Neural progenitor cell (in vitro differentiated cells): ENCODE data around the gene RAI1. TPM values are rescaled to one million over a fixed set of nuclear protein-coding genes. Genes with fewer than 3 reads are reported as not detected.

Experiments
- DNase-seq: peaks from one replicate; pipeline ENCODE4 v3.0.0-alpha.2; 2016; ENCODE audit warnings: low spot score
- H2AFZ ChIP-seq: fragments of 200-600 bp; sonication (generic); replicated peaks from 2 replicates; pipeline ENCODE4 v1.6.1; 2016; ENCODE audit warnings: antibody characterized with exemption
- H3F3A ChIP-seq: fragments of 200-600 bp; sonication (generic); 2 replicates; pipeline ENCODE4 v1.6.1; 2016; ENCODE audit warnings: antibody characterized with exemption, low read depth
- H3K27ac ChIP-seq: fragments of 200-600 bp; sonication (generic); 2 replicates; pipeline ENCODE4 v1.5.1; 2016; ENCODE audit warnings: mild to moderate bottlenecking
- H3K27me3 ChIP-seq: fragments of 200-600 bp; sonication (generic); 2 replicates; pipeline ENCODE4 v1.6.1; 2016; ENCODE audit warnings: mild to moderate bottlenecking, moderate library complexity
- H3K36me3 ChIP-seq: fragments of 200-600 bp; sonication (generic); 2 replicates; pipeline ENCODE4 v1.5.1; 2016
- H3K4me1 ChIP-seq: fragments of 200-600 bp; sonication (generic); 2 replicates; pipeline ENCODE4 v1.6.1; 2016; ENCODE audit warnings: mixed run types
- H3K4me2 ChIP-seq: fragments of 200-600 bp; sonication (generic); 2 replicates; pipeline ENCODE4 v1.6.1; 2016
- H3K4me3 ChIP-seq: fragments of 200-600 bp; sonication (generic); 2 replicates; pipeline ENCODE4 v1.5.1; 2016
- H3K79me2 ChIP-seq: fragments of 200-600 bp; sonication (generic); 2 replicates; pipeline ENCODE4 v1.6.1; 2016; ENCODE audit warnings: low read depth
- H3K9ac ChIP-seq: fragments of 200-600 bp; sonication (generic); 2 replicates; pipeline ENCODE4 v1.6.1; 2016
- H3K9me3 ChIP-seq: fragments of 200-600 bp; sonication (generic); 2 replicates; pipeline ENCODE4 v1.5.1; 2016; ENCODE audit warnings: low read depth
- H4K20me1 ChIP-seq: fragments of 200-600 bp; sonication (generic); 2 replicates; pipeline ENCODE4 v1.6.1; 2016; ENCODE audit warnings: low read depth
- H3K27ac Mint-ChIP-seq: 3 replicates; pipeline ENCODE4 v1.8.0; 2021; ENCODE audit warnings: mixed read lengths
- H3K27me3 Mint-ChIP-seq: 2 replicates; pipeline ENCODE4 v1.8.0; 2022; ENCODE audit warnings: low read depth, mild to moderate bottlenecking, inconsistent platforms, moderate library complexity, mixed read lengths; ENCODE audit not compliant: insufficient read depth
- H3K36me3 Mint-ChIP-seq: 3 replicates; pipeline ENCODE4 v1.8.0; 2021; ENCODE audit warnings: mixed read lengths
- H3K4me1 Mint-ChIP-seq: 3 replicates; pipeline ENCODE4 v1.8.0; 2021; ENCODE audit warnings: mixed read lengths
- H3K4me3 Mint-ChIP-seq: 3 replicates; pipeline ENCODE4 v1.8.0; 2021; ENCODE audit warnings: mild to moderate bottlenecking, moderate library complexity, mixed read lengths
- H3K9me3 Mint-ChIP-seq: 3 replicates; pipeline ENCODE4 v1.8.0; 2020; ENCODE audit warnings: mixed read lengths
- EZH2 ChIP-seq: fragments of 200-600 bp; sonication (generic); IDR thresholded peaks from 2 replicates; pipeline ENCODE4 v1.6.1; 2017; ENCODE audit warnings: antibody characterized with exemption, mild to moderate bottlenecking, moderate library complexity
- EZH2phosphoT487 ChIP-seq: fragments of 200-600 bp; sonication (generic); IDR thresholded peaks from 2 replicates; pipeline ENCODE4 v1.6.1; 2017; ENCODE audit warnings: antibody characterized with exemption
- total RNA-seq: library from RNA; depleted of rRNA; stranded (reverse); fragments of >200 nt; gene quantifications from 2 replicates; pipeline ENCODE4 v1.2.3, GENCODE V29; 2015; ENCODE audit warnings: low replicate concordance
- TF ChIP-seq, protein P1 (sequence below): fragments of 200-600 bp; sonication (generic); IDR thresholded peaks from 2 replicates; pipeline ENCODE4 v1.5.1; 2017; ENCODE audit warnings: antibody characterized with exemption, mild to moderate bottlenecking

RAI1 gene
- total RNA-seq, 1 donor from 2014 or later, result 27.4 TPM

DNA sequence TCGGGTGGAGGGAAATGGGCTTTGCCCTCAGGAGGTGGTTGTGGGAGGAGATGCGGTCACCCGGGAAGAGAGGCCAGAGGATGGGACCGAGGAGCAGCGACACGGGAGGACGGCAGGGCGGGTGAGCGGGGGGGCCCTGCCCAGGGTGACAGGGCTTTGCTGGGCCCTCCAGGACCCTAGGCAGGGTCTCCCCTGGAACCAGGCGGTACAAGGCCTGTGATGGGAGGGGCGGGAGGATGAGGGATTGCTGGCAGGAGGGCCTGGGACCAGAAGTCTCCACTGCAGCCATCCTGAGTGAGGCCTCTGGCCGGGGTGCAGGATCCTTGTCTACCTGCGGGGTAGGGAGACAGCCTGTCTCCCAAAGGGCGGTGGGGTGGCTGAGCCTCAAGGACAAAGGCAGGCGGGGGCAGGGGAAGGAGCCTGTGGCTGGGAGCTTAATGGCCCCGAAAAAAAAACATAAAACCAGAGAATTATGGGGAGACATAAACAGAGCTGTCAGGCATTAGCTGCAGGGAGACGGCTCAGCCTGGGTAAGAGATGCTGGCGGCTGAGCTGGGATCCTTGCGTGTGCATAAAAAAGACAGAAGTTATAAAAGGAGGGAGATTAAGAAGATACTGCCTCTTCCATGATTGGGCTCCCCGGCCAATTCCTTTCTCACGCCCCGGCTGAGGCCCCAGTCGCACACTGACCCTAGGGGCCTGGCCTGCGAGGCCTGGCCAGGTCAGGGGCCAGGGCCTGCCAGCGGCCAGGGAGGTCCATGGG lies 88.8 kb downstream of the RAI1 start:
- Mint-ChIP-seq H3K4me3 (peak overlapping the region; percentile 69), H3K27ac (peak overlapping the region; percentile 97), H3K4me1 (peaks cover 80% of the 10 kb centered on the region), H3K36me3 (peaks cover 3% of the 10 kb centered on the region), H3K27me3 (peaks cover 6% of the 10 kb centered on the region), H3K9me3 (no peaks in the 10 kb centered on the region)
- Histone ChIP-seq H3K79me2 (peaks cover 10% of the 10 kb centered on the region), H3K27me3 (no peaks in the 10 kb centered on the region), H3K27ac (no peak overlapping the region), H4K20me1 (peaks cover 95% of the 10 kb centered on the region), H3K4me1 (peaks cover 51% of the 10 kb centered on the region), H3K4me2 (peak overlapping the region; percentile 27), H3K9me3 (no peaks in the 10 kb centered on the region), H3F3A (peaks cover 13% of the 10 kb centered on the region), H3K9ac (no peak overlapping the region), H3K4me3 (no peak overlapping the region), H2AFZ (no peak overlapping the region), H3K36me3 (no peaks in the 10 kb centered on the region)
- no peak for DNase-seq
- TF ChIP-seq EZH2 (no peak), EZH2phosphoT487 (no peak)
- TF ChIP-seq, protein P1, sequence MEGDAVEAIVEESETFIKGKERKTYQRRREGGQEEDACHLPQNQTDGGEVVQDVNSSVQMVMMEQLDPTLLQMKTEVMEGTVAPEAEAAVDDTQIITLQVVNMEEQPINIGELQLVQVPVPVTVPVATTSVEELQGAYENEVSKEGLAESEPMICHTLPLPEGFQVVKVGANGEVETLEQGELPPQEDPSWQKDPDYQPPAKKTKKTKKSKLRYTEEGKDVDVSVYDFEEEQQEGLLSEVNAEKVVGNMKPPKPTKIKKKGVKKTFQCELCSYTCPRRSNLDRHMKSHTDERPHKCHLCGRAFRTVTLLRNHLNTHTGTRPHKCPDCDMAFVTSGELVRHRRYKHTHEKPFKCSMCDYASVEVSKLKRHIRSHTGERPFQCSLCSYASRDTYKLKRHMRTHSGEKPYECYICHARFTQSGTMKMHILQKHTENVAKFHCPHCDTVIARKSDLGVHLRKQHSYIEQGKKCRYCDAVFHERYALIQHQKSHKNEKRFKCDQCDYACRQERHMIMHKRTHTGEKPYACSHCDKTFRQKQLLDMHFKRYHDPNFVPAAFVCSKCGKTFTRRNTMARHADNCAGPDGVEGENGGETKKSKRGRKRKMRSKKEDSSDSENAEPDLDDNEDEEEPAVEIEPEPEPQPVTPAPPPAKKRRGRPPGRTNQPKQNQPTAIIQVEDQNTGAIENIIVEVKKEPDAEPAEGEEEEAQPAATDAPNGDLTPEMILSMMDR, result no peak

DNA sequence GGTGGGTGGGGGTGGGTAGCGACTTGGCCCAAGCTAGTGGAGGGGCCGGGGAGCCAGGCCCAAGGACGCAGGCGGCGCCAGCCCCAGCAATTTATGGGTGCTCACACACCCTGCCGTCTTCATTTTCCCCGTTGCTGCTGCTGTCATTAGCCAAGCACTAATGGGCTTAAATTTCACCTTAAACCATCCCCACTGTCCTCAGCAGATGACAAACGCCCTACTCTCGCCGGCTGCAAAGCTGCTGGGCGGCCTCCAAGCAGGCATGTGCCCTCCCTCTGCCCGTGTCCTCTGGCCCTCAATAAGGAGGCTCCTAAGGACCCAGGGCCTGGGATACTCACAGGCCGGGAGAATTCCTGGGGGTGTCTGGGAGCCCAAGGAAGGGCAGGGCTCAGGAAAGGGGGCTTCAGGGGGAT lies 89.4 kb downstream of the RAI1 start:
- H3K36me3 ChIP-seq, result no peaks in the 10 kb centered on the region
- no peak overlapping the region for H3K9ac ChIP-seq
- peaks cover 50% of the 10 kb centered on the region for H3K4me1 ChIP-seq
- H3K9me3 Mint-ChIP-seq, result no peaks in the 10 kb centered on the region
- peak overlapping the region; percentile 96 for H3K27ac Mint-ChIP-seq
- no peak for DNase-seq
- TF ChIP-seq EZH2phosphoT487 (no peak), EZH2 (no peak)
- TF ChIP-seq, protein P1, result no peak
- peak overlapping the region; percentile 73 for H3K4me3 Mint-ChIP-seq
- no peak overlapping the region for H3K4me2 ChIP-seq
- H3F3A ChIP-seq, result peaks cover 13% of the 10 kb centered on the region
- no peaks in the 10 kb centered on the region for H3K9me3 ChIP-seq
- no peak overlapping the region for H2AFZ ChIP-seq
- H3K27me3 Mint-ChIP-seq, result peaks cover 3% of the 10 kb centered on the region
- peaks cover 96% of the 10 kb centered on the region for H4K20me1 ChIP-seq
- H3K27me3 ChIP-seq, result no peaks in the 10 kb centered on the region
- no peak overlapping the region for H3K27ac ChIP-seq
- peaks cover 10% of the 10 kb centered on the region for H3K79me2 ChIP-seq
- H3K4me3 ChIP-seq, result no peak overlapping the region
- peaks cover 79% of the 10 kb centered on the region for H3K4me1 Mint-ChIP-seq
- no peaks in the 10 kb centered on the region for H3K36me3 Mint-ChIP-seq

DNA sequence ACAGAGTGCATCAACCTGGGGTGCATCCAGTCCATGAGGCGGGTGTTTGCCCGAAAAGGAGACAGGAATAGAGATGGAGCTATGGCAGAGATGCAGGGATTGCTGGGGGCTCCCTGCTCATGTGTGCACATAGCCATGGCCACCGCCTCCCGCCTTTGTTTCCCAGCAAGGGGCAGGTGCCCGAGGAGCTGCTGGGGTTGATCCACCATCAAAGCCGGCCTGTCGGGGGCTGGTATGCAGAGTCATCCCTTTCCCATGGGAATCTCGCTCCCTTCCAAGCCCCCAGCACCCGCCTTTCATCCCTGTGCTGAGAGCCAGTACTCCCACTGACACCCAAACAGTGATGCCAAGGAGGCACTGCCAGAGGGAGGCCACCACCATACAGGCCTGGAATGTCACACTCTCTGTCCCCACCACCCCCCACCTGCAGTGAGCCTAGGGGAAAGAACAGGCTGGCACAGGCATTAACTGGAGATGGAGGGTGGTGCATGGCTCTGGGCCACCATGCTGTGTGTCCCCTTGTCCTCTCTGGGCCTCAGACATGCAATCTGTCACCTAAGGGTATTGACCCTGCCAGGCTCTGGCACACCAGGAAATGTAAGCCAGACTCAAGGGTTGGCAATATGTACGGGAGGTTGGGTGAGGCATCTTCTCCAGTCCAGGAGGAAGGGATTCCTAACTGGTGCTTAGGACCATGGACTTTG lies 90.4 kb downstream of the RAI1 start:
- TF ChIP-seq EZH2 (no peak), EZH2phosphoT487 (no peak)
- TF ChIP-seq, protein P1, result no peak
- no peak for DNase-seq
- peaks cover 40% of the 10 kb centered on the region for H3K4me1 ChIP-seq
- H3K4me3 Mint-ChIP-seq, result peak overlapping the region; percentile 7
- peaks cover 10% of the 10 kb centered on the region for H3K79me2 ChIP-seq
- H3K4me2 ChIP-seq, result no peak overlapping the region
- H3K9me3 Mint-ChIP-seq, result no peaks in the 10 kb centered on the region
- H2AFZ ChIP-seq, result no peak overlapping the region
- H3K9ac ChIP-seq, result no peak overlapping the region
- peak overlapping the region; percentile 57 for H3K27ac Mint-ChIP-seq
- H3K4me1 Mint-ChIP-seq, result peaks cover 70% of the 10 kb centered on the region
- peaks cover 13% of the 10 kb centered on the region for H3F3A ChIP-seq
- no peak overlapping the region for H3K4me3 ChIP-seq
- no peaks in the 10 kb centered on the region for H3K27me3 Mint-ChIP-seq
- no peaks in the 10 kb centered on the region for H3K9me3 ChIP-seq
- no peaks in the 10 kb centered on the region for H3K36me3 Mint-ChIP-seq
- no peaks in the 10 kb centered on the region for H3K27me3 ChIP-seq
- no peak overlapping the region for H3K27ac ChIP-seq
- H4K20me1 ChIP-seq, result peaks cover 93% of the 10 kb centered on the region
- H3K36me3 ChIP-seq, result no peaks in the 10 kb centered on the region
